H9 (cell line): ENCODE data around the gene SF3B5. TPM values are rescaled to one million over a fixed set of nuclear protein-coding genes. Genes with fewer than 3 reads are reported as not detected.

ENCODE experiments used
- DNase-seq: peaks from one replicate; pipeline ENCODE4 v3.0.0-alpha.2; 2017
- H2AFZ ChIP-seq: one replicate; pipeline ENCODE4 v1.6.1; 2013; ENCODE audit warnings: mild to moderate bottlenecking, low read length, control low read depth, moderate library complexity
- H2AK5ac ChIP-seq: 2 replicates; pipeline ENCODE4 v1.6.1; 2013; ENCODE audit warnings: low read length, control low read depth, mixed read lengths; ENCODE audit not compliant: insufficient read length
- H2BK120ac ChIP-seq: one replicate; pipeline ENCODE4 v1.6.1; 2013; ENCODE audit warnings: low read depth, mild to moderate bottlenecking, low read length, control low read depth, inconsistent platforms; ENCODE audit not compliant: poor library complexity, severe bottlenecking
- H2BK12ac ChIP-seq: 2 replicates; pipeline ENCODE4 v1.6.1; 2013; ENCODE audit warnings: low read length, control low read depth, mixed read lengths, low read depth; ENCODE audit not compliant: insufficient read length
- H2BK15ac ChIP-seq: 2 replicates; pipeline ENCODE4 v1.6.1; 2013; ENCODE audit warnings: low read depth, low read length, control low read depth
- H2BK20ac ChIP-seq: one replicate; pipeline ENCODE4 v1.6.1; 2013; ENCODE audit warnings: low read depth, mild to moderate bottlenecking, low read length, control low read depth, inconsistent platforms; ENCODE audit not compliant: poor library complexity, severe bottlenecking
- H2BK5ac ChIP-seq: 2 replicates; pipeline ENCODE4 v1.6.1; 2013; ENCODE audit warnings: low read length, control low read depth, mixed read lengths; ENCODE audit not compliant: insufficient read length
- H3K14ac ChIP-seq: 2 replicates; pipeline ENCODE4 v1.6.1; 2013; ENCODE audit warnings: low read length, control low read depth; ENCODE audit not compliant: insufficient read depth
- H3K18ac ChIP-seq: 2 replicates; pipeline ENCODE4 v1.6.1; 2013; ENCODE audit warnings: low read depth, mild to moderate bottlenecking, mixed read lengths, low read length, control low read depth; ENCODE audit not compliant: insufficient read length
- H3K23ac ChIP-seq: 2 replicates; pipeline ENCODE4 v1.6.1; 2013; ENCODE audit warnings: low read length, control low read depth, mixed read lengths, low read depth; ENCODE audit not compliant: insufficient read length
- H3K23me2 ChIP-seq: 2 replicates; pipeline ENCODE4 v1.6.1; 2013; ENCODE audit warnings: low read depth, mild to moderate bottlenecking, mixed read lengths, low read length, control low read depth; ENCODE audit not compliant: insufficient read length, poor library complexity, severe bottlenecking
- H3K27ac ChIP-seq: 2 replicates; pipeline ENCODE4 v1.5.1; 2013; ENCODE audit warnings: low read length, control low read depth, mixed read lengths, low read depth; ENCODE audit not compliant: insufficient read length
- H3K27me3 ChIP-seq: 2 replicates; pipeline ENCODE4 v1.6.1; 2013; ENCODE audit warnings: low read length, control low read depth, inconsistent platforms; ENCODE audit not compliant: insufficient read depth
- H3K4ac ChIP-seq: 2 replicates; pipeline ENCODE4 v1.6.1; 2013; ENCODE audit warnings: low read depth, mild to moderate bottlenecking, control low read depth, inconsistent platforms, low read length, moderate library complexity
- H3K4me1 ChIP-seq: 2 replicates; pipeline ENCODE4 v1.6.1; 2013; ENCODE audit warnings: low read length, control low read depth, inconsistent platforms; ENCODE audit not compliant: insufficient read depth
- H3K4me2 ChIP-seq: 2 replicates; pipeline ENCODE4 v1.6.1; 2013; ENCODE audit warnings: low read length, control low read depth, mixed read lengths; ENCODE audit not compliant: insufficient read length, insufficient read depth
- H3K56ac ChIP-seq: 2 replicates; pipeline ENCODE4 v1.6.1; 2013; ENCODE audit warnings: low read depth, mild to moderate bottlenecking, mixed read lengths, low read length, control low read depth; ENCODE audit not compliant: insufficient read length
- H3K79me1 ChIP-seq: 2 replicates; pipeline ENCODE4 v1.6.1; 2013; ENCODE audit warnings: low read depth, mild to moderate bottlenecking, moderate library complexity, low read length, control low read depth, inconsistent platforms; ENCODE audit not compliant: insufficient read depth, poor library complexity, severe bottlenecking
- H3K79me2 ChIP-seq: 2 replicates; pipeline ENCODE4 v1.6.1; 2013; ENCODE audit warnings: low read length, control low read depth, inconsistent platforms; ENCODE audit not compliant: insufficient read depth
- H3K9ac ChIP-seq: 2 replicates; pipeline ENCODE4 v1.6.1; 2013; ENCODE audit warnings: low read length, control low read depth, mixed read lengths; ENCODE audit not compliant: insufficient read length; ENCODE audit errors: extremely low read depth
- H3K9me3 ChIP-seq: one replicate; pipeline ENCODE4 v1.6.1; 2013; ENCODE audit warnings: low read depth, low read length, inconsistent platforms; ENCODE audit not compliant: control insufficient read depth
- H3T11ph ChIP-seq: one replicate; pipeline ENCODE4 v1.6.1; 2013; ENCODE audit warnings: mild to moderate bottlenecking, low read length, control low read depth, inconsistent platforms
- H4K20me1 ChIP-seq: one replicate; pipeline ENCODE4 v1.6.1; 2013; ENCODE audit not compliant: control insufficient read depth, insufficient read length, insufficient read depth
- H4K5ac ChIP-seq: 2 replicates; pipeline ENCODE4 v1.6.1; 2013; ENCODE audit warnings: low read depth, mild to moderate bottlenecking, mixed read lengths, low read length, control low read depth; ENCODE audit not compliant: insufficient read length
- H4K8ac ChIP-seq: replicated peaks from 2 replicates; pipeline ENCODE4 v1.6.1; 2013; ENCODE audit warnings: low read length, control low read depth, mixed read lengths, low read depth; ENCODE audit not compliant: insufficient read length
- H4K91ac ChIP-seq: 2 replicates; pipeline ENCODE4 v1.6.1; 2013; ENCODE audit warnings: low read depth, mild to moderate bottlenecking, moderate library complexity, mixed read lengths, low read length, control low read depth; ENCODE audit not compliant: insufficient read length
- H3K27ac Mint-ChIP-seq, 3 experiments: 2 replicates in 2 of 3; 3 replicates in 1 of 3; pipeline ENCODE4 v1.8.0; 2020 to 2021; ENCODE audit warnings: mixed read lengths in 3 of 3, mild to moderate bottlenecking in 1 of 3, moderate library complexity in 1 of 3
- H3K27me3 Mint-ChIP-seq: 2 replicates; pipeline ENCODE4 v1.8.0; 2021; ENCODE audit warnings: low read depth, mild to moderate bottlenecking, moderate library complexity, mixed read lengths
- H3K36me3 Mint-ChIP-seq, 3 experiments: 2 replicates in 2 of 3; 3 replicates in 1 of 3; pipeline ENCODE4 v1.8.0; 2020 to 2021; ENCODE audit warnings: low read depth in 3 of 3, mixed read lengths in 3 of 3; ENCODE audit not compliant: insufficient read depth in 1 of 3
- H3K4me1 Mint-ChIP-seq, 2 experiments: 2 replicates each; pipeline ENCODE4 v1.8.0; 2020; ENCODE audit warnings: mixed read lengths in 2 of 2
- H3K4me3 Mint-ChIP-seq, 2 experiments: 2 replicates in 1 of 2; 3 replicates in 1 of 2; pipeline ENCODE4 v1.8.0; 2020 to 2021; ENCODE audit warnings: mild to moderate bottlenecking in 2 of 2, mixed read lengths in 2 of 2, moderate library complexity in 1 of 2
- H3K9me3 Mint-ChIP-seq, 2 experiments: 2 replicates in 1 of 2; 3 replicates in 1 of 2; pipeline ENCODE4 v1.8.0; 2020; ENCODE audit warnings: mild to moderate bottlenecking in 2 of 2, mixed read lengths in 2 of 2, moderate library complexity in 1 of 2
- CTCF ChIP-seq: fragments of 200-600 bp; sonication (generic); conservative IDR thresholded peaks from 3 replicates; pipeline ENCODE4 v1.8.0; 2021; ENCODE audit warnings: antibody characterized with exemption, mild to moderate bottlenecking
- WGBS: extraction: QIAGEN DNeasy Blood & Tissue Kit; methylation state at CpG from one replicate; pipeline ENCODE4 v1.1.7; 2013; ENCODE audit warnings: missing lambda C conversion rate, low lambda C conversion rate, mixed read lengths; ENCODE audit not compliant: insufficient read length; ENCODE audit errors: extremely low coverage; 5-methylcytosine and 5-hydroxymethylcytosine counted together
- total RNA-seq: library from RNA; stranded (reverse); gene quantifications from 2 replicates; pipeline ENCODE4 v1.2.1, GENCODE V29; 2021

SF3B5 gene
- total RNA-seq, 1 experiment from 2014 or later: 145 TPM

GRCh38 chr6:144059139-144059538 lies 36.2 kb downstream of the SF3B5 start:
- WGBS: no CpG with 5 or more reads among the region's 1 CpG
- Mint-ChIP-seq H3K9me3 (no peaks in the 10 kb centered on the region), H3K27ac (no peak overlapping the region), H3K4me1 (peaks cover 26 to 30% of the 10 kb centered on the region in 2 experiments), H3K27me3 (peaks cover 57% of the 10 kb centered on the region), H3K36me3 (no peaks in the 10 kb centered on the region; a peak in 1 of 7 replicates), H3K4me3 (no peak overlapping the region)
- no peak overlapping the region for H2BK20ac ChIP-seq
- no peak overlapping the region for H2BK120ac ChIP-seq
- peaks cover 15% of the 10 kb centered on the region for H3K27me3 ChIP-seq
- no peak overlapping the region for H3K14ac ChIP-seq
- H3K9me3 ChIP-seq: no peaks in the 10 kb centered on the region
- no peak overlapping the region for H2BK15ac ChIP-seq
- no peak overlapping the region for H3K4me2 ChIP-seq
- H3K79me2 ChIP-seq: no peaks in the 10 kb centered on the region
- no peaks in the 10 kb centered on the region for H3K79me1 ChIP-seq
- H3K4ac ChIP-seq: no peak overlapping the region
- H3K23ac ChIP-seq: no peak overlapping the region
- peaks cover 5% of the 10 kb centered on the region for H3K23me2 ChIP-seq
- no peak overlapping the region for H3K56ac ChIP-seq
- no peak overlapping the region for H3T11ph ChIP-seq
- H2AK5ac ChIP-seq: no peak overlapping the region
- no peaks in the 10 kb centered on the region for H4K20me1 ChIP-seq
- no peak for DNase-seq
- no peak overlapping the region for H4K91ac ChIP-seq
- no peak overlapping the region for H3K27ac ChIP-seq
- H4K5ac ChIP-seq: no peak overlapping the region
- no peak overlapping the region for H3K18ac ChIP-seq
- H2BK5ac ChIP-seq: no peak overlapping the region
- TF ChIP-seq CTCF: no peak
- peaks cover 2% of the 10 kb centered on the region; the same call in 1 of the 2 replicates for H3K4me1 ChIP-seq
- H3K9ac ChIP-seq: no peak overlapping the region
- no peak overlapping the region for H2AFZ ChIP-seq
- no peak overlapping the region for H4K8ac ChIP-seq
- no peak overlapping the region for H2BK12ac ChIP-seq
